ENCODE measurements around the gene STX19. TPM values are rescaled to one million over a fixed set of nuclear protein-coding genes. Genes with fewer than 3 reads are reported as not detected.

STX19 gene
- total RNA-seq, 1 donor from 2014 or later, result not detected

- Mint-ChIP-seq H3K27me3 (ENCODE audit: low read depth, unreplicated experiment) (no peaks in the 10 kb centered on the region), H3K9me3 (ENCODE audit: unreplicated experiment) (no peaks in the 10 kb centered on the region), H3K36me3 (ENCODE audit: low read depth, unreplicated experiment) (no peaks in the 10 kb centered on the region), H3K27ac (ENCODE audit: unreplicated experiment) (no peak overlapping the region), H3K4me1 (ENCODE audit: low read depth, unreplicated experiment) (peaks cover 10% of the 10 kb centered on the region), H3K4me3 (ENCODE audit: unreplicated experiment) (no peak overlapping the region)
- Histone ChIP-seq H3K4me2 (ENCODE audit: low read length) (no peak overlapping the region), H3K27me3 (ENCODE audit: insufficient read depth, low read length) (no peaks in the 10 kb centered on the region), H3K36me3 (ENCODE audit: insufficient read depth, low read length) (no peaks in the 10 kb centered on the region), H3K4me1 (ENCODE audit: insufficient read depth, low read length) (no peaks in the 10 kb centered on the region), H3K27ac (ENCODE audit: low read depth, low read length) (no peak overlapping the region), H3K79me2 (ENCODE audit: insufficient read depth, low read length) (no peaks in the 10 kb centered on the region), H4K20me1 (ENCODE audit: insufficient read depth, low read length) (no peaks in the 10 kb centered on the region), H3K9me3 (ENCODE audit: insufficient read depth, low read depth, low read length) (no peaks in the 10 kb centered on the region), H2AFZ (ENCODE audit: low read depth, low read length) (no peak overlapping the region), H3K4me3 (ENCODE audit: insufficient read depth, low read depth, low read length) (no peak overlapping the region), H3K9ac (ENCODE audit: low read length) (no peak overlapping the region)
- FAIRE-seq, result no peak
- TF ChIP-seq CTCF (IDR thresholded peaks at IDR 0.05; ENCODE audit: insufficient read depth, low read depth, low read length) (no peak), EZH2 (IDR thresholded peaks at IDR 0.05; ENCODE audit: insufficient read depth, low read length) (no peak)
- DNase-seq (ENCODE audit: low read depth), result no peak
These were observed 18.8 kb downstream of the STX19 start for GRCh38 chr3:94009608-94010007.

GRCh38 chr3:94008253-94008652 is 20.1 kb downstream of the STX19 start:
- Histone ChIP-seq H3K27me3 (ENCODE audit: insufficient read depth, low read length) (no peaks in the 10 kb centered on the region), H3K79me2 (ENCODE audit: insufficient read depth, low read length) (no peaks in the 10 kb centered on the region), H3K27ac (ENCODE audit: low read depth, low read length) (no peak overlapping the region), H3K9ac (ENCODE audit: low read length) (no peak overlapping the region), H3K4me3 (ENCODE audit: insufficient read depth, low read depth, low read length) (no peak overlapping the region), H3K4me2 (ENCODE audit: low read length) (no peak overlapping the region), H4K20me1 (ENCODE audit: insufficient read depth, low read length) (no peaks in the 10 kb centered on the region), H3K9me3 (ENCODE audit: insufficient read depth, low read depth, low read length) (no peaks in the 10 kb centered on the region), H3K36me3 (ENCODE audit: insufficient read depth, low read length) (no peaks in the 10 kb centered on the region), H3K4me1 (ENCODE audit: insufficient read depth, low read length) (peaks cover 4% of the 10 kb centered on the region), H2AFZ (ENCODE audit: low read depth, low read length) (no peak overlapping the region)
- Mint-ChIP-seq H3K36me3 (ENCODE audit: low read depth, unreplicated experiment) (no peaks in the 10 kb centered on the region), H3K27ac (ENCODE audit: unreplicated experiment) (no peak overlapping the region), H3K4me1 (ENCODE audit: low read depth, unreplicated experiment) (peaks cover 10% of the 10 kb centered on the region), H3K4me3 (ENCODE audit: unreplicated experiment) (no peak overlapping the region), H3K27me3 (ENCODE audit: low read depth, unreplicated experiment) (no peaks in the 10 kb centered on the region), H3K9me3 (ENCODE audit: unreplicated experiment) (no peaks in the 10 kb centered on the region)
- no peak for TF ChIP-seq CTCF (IDR thresholded peaks at IDR 0.05; ENCODE audit: insufficient read depth, low read depth, low read length)
- no peak for TF ChIP-seq EZH2 (IDR thresholded peaks at IDR 0.05; ENCODE audit: insufficient read depth, low read length)
- FAIRE-seq (no peak), DNase-seq (ENCODE audit: low read depth) (no peak)

GRCh38 chr3:94004301-94004910 is 24.0 kb downstream of the STX19 start:
- H2AFZ ChIP-seq (ENCODE audit: low read depth, low read length), result peak overlapping the region; percentile 19
- H3K4me3 ChIP-seq (ENCODE audit: insufficient read depth, low read depth, low read length), result peak overlapping the region; percentile 51
- Mint-ChIP-seq H3K27me3 (ENCODE audit: low read depth, unreplicated experiment) (no peaks in the 10 kb centered on the region), H3K27ac (ENCODE audit: unreplicated experiment) (peak overlapping the region; percentile 70), H3K4me3 (ENCODE audit: unreplicated experiment) (no peak overlapping the region), H3K9me3 (ENCODE audit: unreplicated experiment) (no peaks in the 10 kb centered on the region), H3K36me3 (ENCODE audit: low read depth, unreplicated experiment) (no peaks in the 10 kb centered on the region), H3K4me1 (ENCODE audit: low read depth, unreplicated experiment) (no peaks in the 10 kb centered on the region)
- H3K27ac ChIP-seq (ENCODE audit: low read depth, low read length), result peak overlapping the region; percentile 56
- H3K36me3 ChIP-seq (ENCODE audit: insufficient read depth, low read length), result no peaks in the 10 kb centered on the region
- no peaks in the 10 kb centered on the region for H3K79me2 ChIP-seq (ENCODE audit: insufficient read depth, low read length)
- no peaks in the 10 kb centered on the region for H4K20me1 ChIP-seq (ENCODE audit: insufficient read depth, low read length)
- H3K4me2 ChIP-seq (ENCODE audit: low read length), result peak overlapping the region; percentile 78
- peak overlapping the region; percentile 72 for H3K9ac ChIP-seq (ENCODE audit: low read length)
- DNase-seq (ENCODE audit: low read depth) (peak; percentile 72), FAIRE-seq (peak; percentile 64)
- H3K9me3 ChIP-seq (ENCODE audit: insufficient read depth, low read depth, low read length), result no peaks in the 10 kb centered on the region
- H3K4me1 ChIP-seq (ENCODE audit: insufficient read depth, low read length), result peaks cover 4% of the 10 kb centered on the region
- H3K27me3 ChIP-seq (ENCODE audit: insufficient read depth, low read length), result no peaks in the 10 kb centered on the region
- TF ChIP-seq CTCF (IDR thresholded peaks at IDR 0.05; ENCODE audit: insufficient read depth, low read depth, low read length), result peak; percentile 94
- TF ChIP-seq EZH2 (IDR thresholded peaks at IDR 0.05; ENCODE audit: insufficient read depth, low read length), result no peak
